ENCODE measurements around the gene UGT3A1.
"Not testable (repeated sequence)": the region's sequence is repeated elsewhere in the genome, so short reads cannot be mapped to it uniquely, and the experiment has no call there.

The UGT3A1 gene, protein sequence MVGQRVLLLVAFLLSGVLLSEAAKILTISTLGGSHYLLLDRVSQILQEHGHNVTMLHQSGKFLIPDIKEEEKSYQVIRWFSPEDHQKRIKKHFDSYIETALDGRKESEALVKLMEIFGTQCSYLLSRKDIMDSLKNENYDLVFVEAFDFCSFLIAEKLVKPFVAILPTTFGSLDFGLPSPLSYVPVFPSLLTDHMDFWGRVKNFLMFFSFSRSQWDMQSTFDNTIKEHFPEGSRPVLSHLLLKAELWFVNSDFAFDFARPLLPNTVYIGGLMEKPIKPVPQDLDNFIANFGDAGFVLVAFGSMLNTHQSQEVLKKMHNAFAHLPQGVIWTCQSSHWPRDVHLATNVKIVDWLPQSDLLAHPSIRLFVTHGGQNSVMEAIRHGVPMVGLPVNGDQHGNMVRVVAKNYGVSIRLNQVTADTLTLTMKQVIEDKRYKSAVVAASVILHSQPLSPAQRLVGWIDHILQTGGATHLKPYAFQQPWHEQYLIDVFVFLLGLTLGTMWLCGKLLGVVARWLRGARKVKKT

DNA sequence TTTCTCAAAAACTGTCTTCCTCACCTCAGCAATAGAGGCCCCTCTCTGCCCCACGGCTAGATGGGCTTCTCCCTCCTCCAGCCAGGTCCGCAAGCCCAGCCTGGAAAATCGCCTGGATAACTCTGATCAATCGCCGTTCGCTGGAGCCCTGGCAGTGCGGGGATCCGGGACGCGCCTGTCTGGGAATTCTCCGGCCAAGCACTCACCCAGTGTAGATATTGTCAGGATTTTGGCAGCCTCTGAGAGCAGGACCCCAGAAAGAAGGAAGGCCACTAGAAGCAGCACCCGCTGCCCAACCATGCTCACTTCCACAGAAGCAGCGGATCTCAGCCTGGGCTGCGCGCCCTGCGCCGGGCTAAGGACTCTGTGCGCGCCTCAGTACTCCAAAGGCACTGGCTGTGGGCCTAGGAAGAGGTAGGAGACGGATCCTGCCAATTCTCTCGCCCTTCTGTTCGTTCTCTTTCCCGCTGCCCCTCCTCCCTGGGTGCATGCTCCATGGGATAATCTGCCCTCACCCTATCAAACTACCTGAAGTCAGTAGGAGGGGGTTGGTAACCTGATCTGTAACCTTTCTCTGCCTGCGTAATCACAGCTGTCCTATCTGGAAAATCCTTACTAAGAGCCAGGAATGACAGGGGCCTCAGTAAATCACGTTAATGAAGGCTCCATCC lies at the start of gene UGT3A1:
Gene UGT3A1, minus strand, starts transcription at position 450 of the 671 bp plus-strand sequence. Its CDS starts 150 bp downstream, at position 300.
- Mint-ChIP-seq H3K27ac (no peak within 1 kb of the TSS), H3K9me3 (no peaks in the 10 kb centered on the region), H3K36me3 (no peaks in the 10 kb centered on the region), H3K4me1 (no peaks in the 10 kb centered on the region), H3K27me3 (peaks cover 13% of the 10 kb centered on the region), H3K4me3 (no peak within 1 kb of the TSS)

DNA sequence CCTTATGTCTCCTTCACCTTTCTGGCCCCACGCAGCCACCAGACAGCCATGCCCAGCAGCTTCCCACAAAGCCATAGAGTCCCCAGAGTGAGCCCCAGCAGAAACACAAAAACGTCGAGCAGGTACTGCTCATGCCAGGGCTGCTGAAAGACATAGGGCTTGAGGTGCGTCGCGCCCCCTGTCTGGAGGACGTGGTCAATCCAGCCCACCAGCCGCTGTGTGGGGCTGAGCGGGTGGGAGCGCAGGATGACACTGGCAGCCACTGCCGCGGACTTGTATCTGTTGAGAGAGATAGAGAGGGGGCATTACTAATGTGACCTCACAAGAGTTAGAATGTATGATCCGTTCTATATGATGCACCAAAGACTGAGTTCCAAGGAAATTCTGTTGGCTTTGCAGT lies 44.5 kb upstream of the UGT3A1 start:
- H3K9me3 Mint-ChIP-seq, result no peaks in the 10 kb centered on the region
- H3K36me3 Mint-ChIP-seq, result no peaks in the 10 kb centered on the region
- no peak overlapping the region for H3K4me3 Mint-ChIP-seq
- H3K4me1 Mint-ChIP-seq, result no peaks in the 10 kb centered on the region
- H3K27me3 Mint-ChIP-seq, result peaks cover 5% of the 10 kb centered on the region
- no peak overlapping the region for H3K27ac Mint-ChIP-seq

DNA sequence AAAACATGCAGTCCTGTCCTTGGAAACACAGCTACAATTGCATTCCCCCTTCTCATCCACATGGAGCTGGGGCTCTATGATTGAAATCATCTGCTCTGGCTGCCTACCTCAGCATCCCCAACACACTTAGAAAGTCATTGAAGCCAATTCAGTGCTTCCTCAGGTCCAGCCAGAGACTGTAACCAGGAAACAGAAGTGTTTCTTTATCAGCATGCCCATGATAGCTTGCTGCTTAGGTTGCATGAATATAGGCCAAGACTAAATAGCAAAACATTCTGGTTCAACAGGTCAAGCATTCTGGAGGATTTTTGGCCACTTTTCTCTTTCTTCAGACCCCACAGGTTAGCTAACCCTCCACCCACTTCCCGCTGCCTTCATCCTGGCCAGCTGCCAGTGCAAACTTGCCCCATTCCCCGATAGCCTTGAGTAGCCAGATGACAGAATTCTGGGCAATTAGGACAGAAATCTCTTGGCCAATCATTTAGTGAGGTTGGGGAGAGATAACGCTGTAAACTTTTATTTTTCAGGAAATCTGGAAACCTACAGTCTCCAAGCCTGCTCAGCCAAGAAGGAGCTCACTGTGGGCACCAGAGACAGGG lies 43.4 kb upstream of the UGT3A1 start:
- not testable (repeated sequence) for H3K9me3 Mint-ChIP-seq, H3K36me3 Mint-ChIP-seq, H3K4me3 Mint-ChIP-seq, H3K4me1 Mint-ChIP-seq, H3K27ac Mint-ChIP-seq, H3K27me3 Mint-ChIP-seq

DNA sequence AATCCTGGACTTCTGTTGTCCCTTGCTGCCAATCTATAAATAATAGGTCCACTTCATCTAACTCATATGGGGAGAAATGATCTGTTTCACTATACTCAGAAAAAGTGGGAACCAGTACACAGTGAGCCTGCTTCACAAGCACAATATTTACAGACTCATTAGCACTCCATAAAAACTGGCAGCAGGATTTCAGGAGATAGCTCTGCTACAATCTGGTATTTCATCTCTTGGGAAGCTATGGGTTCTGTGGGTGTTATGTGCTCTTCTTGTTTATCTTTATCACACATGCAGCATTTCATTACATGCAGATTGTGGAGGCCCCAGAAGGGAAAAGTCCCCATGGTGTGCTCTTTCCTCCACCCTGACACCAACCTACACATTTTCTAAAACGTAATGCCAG lies 42.3 kb upstream of the UGT3A1 start:
- no peak overlapping the region for H3K4me3 Mint-ChIP-seq
- no peaks in the 10 kb centered on the region for H3K9me3 Mint-ChIP-seq
- H3K36me3 Mint-ChIP-seq, result no peaks in the 10 kb centered on the region
- no peak overlapping the region for H3K27ac Mint-ChIP-seq
- peaks cover 5% of the 10 kb centered on the region for H3K27me3 Mint-ChIP-seq
- no peaks in the 10 kb centered on the region for H3K4me1 Mint-ChIP-seq

DNA sequence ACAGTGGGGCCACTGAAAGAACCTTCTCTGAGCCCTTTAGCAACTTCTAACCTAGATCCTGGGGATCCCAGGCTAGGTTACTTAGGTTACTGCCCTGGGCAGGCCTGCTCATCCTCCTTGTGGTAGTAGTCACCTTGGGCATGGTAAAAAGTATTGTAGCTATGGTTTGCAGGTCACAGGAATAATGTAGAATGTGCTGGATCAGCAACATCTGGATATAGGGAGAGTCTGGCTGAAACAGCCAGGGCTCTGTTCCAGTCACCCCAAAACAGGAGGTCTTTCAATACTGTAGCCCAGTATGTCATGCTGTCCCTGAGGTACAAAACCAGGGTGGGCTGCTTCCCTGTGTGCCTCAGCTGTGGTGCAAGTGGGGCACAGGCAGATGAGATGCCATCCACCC lies 41.9 kb upstream of the UGT3A1 start:
- H3K4me1 Mint-ChIP-seq, result no peaks in the 10 kb centered on the region
- H3K27me3 Mint-ChIP-seq, result peaks cover 9% of the 10 kb centered on the region
- no peaks in the 10 kb centered on the region for H3K36me3 Mint-ChIP-seq
- no peak overlapping the region for H3K4me3 Mint-ChIP-seq
- no peak overlapping the region for H3K27ac Mint-ChIP-seq
- H3K9me3 Mint-ChIP-seq, result no peaks in the 10 kb centered on the region

DNA sequence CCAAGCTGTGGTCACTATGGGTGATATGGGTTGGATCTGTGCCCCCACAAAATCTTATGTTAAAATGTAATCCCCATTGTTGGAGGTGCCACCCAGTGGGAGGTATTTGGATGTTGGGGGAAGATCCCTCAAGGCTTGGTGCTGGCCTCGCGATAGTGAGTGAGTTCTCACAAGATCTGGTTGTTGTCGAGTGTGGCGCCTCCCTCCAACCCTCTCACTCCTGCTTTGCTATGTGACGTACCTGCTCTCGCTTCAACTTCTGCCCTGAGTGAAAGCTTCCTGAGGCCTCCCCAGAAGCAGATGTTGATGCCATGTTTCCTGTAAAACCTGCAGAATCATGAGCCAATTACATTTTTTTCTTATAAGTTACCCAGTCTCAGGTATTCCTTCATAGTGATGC lies 40.0 kb upstream of the UGT3A1 start:
- H3K27ac Mint-ChIP-seq, result no peak overlapping the region
- no peak overlapping the region for H3K4me3 Mint-ChIP-seq
- no peaks in the 10 kb centered on the region for H3K36me3 Mint-ChIP-seq
- peaks cover 5% of the 10 kb centered on the region for H3K27me3 Mint-ChIP-seq
- no peaks in the 10 kb centered on the region for H3K9me3 Mint-ChIP-seq
- no peaks in the 10 kb centered on the region for H3K4me1 Mint-ChIP-seq

DNA sequence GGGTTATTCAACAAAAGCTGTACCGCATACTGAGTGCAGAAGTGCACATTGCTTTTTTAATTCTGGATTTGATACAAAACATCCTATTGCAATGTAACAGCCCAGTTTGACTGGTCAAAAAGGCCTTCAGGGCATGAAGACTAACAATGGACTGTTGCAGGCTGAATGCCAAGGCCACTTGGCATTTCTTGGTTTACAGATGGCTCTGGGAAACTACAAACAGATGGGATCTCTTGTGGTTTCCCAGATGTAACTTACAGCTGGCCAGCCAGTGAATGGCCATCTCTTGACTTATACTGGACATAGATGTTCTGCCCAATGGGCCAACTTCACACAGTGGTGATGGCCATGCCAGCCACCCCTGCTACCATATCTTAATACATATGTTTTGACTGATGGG lies 38.7 kb upstream of the UGT3A1 start:
- Mint-ChIP-seq H3K27me3 (peaks cover 5% of the 10 kb centered on the region), H3K9me3 (no peaks in the 10 kb centered on the region), H3K4me1 (no peaks in the 10 kb centered on the region), H3K36me3 (no peaks in the 10 kb centered on the region), H3K4me3 (no peak overlapping the region), H3K27ac (no peak overlapping the region)

DNA sequence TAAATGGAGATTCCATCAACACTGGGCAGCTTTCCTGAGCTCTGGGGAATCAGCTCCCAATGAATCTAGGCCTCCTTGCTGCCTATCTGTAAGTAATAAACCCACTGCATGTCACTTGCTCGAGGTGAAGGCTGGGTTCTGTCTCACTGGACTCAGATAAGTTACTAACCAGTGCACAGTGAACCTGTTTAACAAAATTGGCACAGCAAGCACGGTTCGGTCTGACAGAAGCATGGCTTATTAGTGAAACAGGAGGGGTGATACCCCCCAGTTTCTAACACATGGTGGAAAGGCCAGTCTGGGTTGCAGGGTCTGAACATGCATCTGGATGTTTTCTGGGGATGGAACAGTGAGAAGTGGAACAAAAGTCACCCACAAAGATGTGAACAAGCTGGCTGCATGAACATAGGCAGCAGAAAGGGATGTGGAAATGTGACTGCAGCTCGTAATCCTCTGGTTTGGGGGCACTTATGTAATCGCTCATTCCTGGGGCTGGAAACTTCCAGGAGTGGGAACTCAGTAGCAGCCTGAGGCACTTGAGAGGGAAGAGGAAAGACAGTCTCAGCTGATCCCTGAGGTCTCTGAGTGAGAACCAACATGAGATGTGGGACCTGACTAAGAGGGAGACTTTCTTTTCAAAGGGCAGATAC lies 37.8 kb upstream of the UGT3A1 start:
- peaks cover 7% of the 10 kb centered on the region for H3K9me3 Mint-ChIP-seq
- no peaks in the 10 kb centered on the region for H3K4me1 Mint-ChIP-seq
- no peaks in the 10 kb centered on the region for H3K36me3 Mint-ChIP-seq
- H3K27ac Mint-ChIP-seq, result no peak overlapping the region
- H3K27me3 Mint-ChIP-seq, result peaks cover 8% of the 10 kb centered on the region
- no peak overlapping the region for H3K4me3 Mint-ChIP-seq

DNA sequence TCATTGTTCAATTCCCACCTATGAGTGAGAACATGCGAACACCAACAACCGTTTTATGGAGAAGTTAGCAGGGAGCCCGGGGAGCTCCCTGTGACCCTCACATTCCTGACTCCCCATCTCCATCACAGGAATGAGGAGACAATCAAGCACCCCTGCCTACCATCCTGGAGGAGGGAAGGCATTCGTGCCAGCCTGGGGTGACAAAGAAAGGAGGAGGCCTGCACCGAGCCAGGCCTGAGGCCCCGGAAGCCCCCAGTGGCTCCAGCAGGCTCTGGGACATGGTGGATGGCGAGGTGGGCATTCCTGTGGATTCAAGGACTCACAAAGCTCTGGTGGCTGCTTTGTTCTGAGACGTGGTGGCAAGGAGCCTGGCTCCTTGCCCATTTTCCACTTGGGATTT lies 36.5 kb upstream of the UGT3A1 start:
- Mint-ChIP-seq H3K27me3 (peaks cover 9% of the 10 kb centered on the region), H3K4me3 (no peak overlapping the region), H3K27ac (no peak overlapping the region), H3K9me3 (peaks cover 7% of the 10 kb centered on the region), H3K36me3 (no peaks in the 10 kb centered on the region), H3K4me1 (no peaks in the 10 kb centered on the region)

DNA sequence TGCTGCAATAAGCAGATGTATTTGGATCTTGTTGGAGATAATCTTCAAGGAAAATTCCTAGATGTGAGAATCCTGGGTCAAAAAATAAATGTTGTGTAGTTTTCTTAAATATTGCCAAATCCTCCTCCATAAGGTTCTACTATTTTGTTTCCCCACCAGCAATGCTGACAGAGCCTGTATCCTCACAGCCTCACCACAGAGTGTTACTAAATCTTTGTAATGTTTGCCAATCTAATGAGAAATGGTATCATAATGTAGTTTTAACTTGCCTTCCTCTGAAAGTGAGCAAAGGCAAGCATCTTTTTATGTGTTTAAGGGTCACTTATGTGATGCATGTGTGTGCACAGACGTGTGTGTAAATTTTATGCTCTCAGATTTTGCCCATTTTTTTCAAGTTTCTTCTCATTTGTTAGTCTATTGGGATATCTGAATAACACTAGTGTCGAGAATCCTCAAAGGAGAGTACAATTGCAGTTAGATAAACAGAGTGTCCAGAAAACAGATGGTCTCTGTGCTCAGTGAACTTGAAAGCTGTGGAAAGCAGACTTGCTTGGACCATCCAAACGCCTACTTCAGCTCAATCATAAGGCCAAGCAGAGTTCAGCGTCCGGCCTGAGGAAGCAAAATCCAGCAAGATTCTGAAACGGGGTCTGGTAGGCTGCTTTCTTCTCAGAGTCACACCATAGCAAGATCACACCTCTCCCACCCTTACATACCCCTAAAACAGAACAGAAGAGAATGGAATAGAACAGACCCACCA lies 35.7 kb upstream of the UGT3A1 start:
- H3K9me3 Mint-ChIP-seq, result peaks cover 7% of the 10 kb centered on the region
- no peak overlapping the region for H3K4me3 Mint-ChIP-seq
- H3K36me3 Mint-ChIP-seq, result no peaks in the 10 kb centered on the region
- no peaks in the 10 kb centered on the region for H3K4me1 Mint-ChIP-seq
- peaks cover 12% of the 10 kb centered on the region for H3K27me3 Mint-ChIP-seq
- H3K27ac Mint-ChIP-seq, result no peak overlapping the region

DNA sequence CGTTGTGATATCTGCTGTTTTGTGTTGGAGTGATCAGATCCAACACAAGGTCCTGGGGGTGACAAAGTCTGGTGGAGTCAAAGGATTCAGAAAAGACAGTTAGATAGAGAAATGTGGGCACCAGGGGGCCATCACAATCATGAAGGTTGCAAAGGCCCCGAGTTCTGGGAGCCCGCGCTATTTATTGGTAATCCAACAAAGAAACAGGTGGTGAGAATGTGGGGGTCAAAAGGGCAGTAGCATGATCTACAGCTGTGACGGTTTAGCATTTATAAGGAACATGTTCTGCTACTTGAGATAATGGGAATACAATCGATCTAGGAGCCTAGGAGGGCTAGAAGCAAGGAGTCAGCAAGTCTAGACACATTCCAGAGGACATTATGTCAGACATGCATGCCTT lies 31.1 kb upstream of the UGT3A1 start:
- H3K27ac Mint-ChIP-seq, H3K36me3 Mint-ChIP-seq, H3K4me1 Mint-ChIP-seq, H3K4me3 Mint-ChIP-seq, H3K9me3 Mint-ChIP-seq: not testable (repeated sequence)
- H3K27me3 Mint-ChIP-seq, result peaks cover 13% of the 10 kb centered on the region

DNA sequence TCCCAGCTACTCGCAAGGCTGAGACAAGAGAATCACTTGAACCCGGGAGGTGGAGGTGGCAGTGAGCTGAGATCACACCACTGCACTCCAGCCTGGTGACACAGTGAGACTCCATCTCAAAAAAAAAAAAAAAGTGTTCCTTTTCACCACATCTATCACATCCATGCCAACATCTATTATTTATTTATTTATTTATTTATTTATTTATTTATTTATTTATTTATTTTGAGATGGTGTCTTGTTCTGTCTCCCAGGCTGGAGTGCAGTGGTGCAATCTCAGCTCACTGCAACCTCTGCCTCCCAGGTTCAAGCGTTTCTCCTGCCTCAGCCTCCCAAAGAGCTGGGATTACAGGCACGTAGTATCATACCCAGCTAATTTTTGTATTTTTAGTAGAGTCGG lies 28.4 kb upstream of the UGT3A1 start:
- Mint-ChIP-seq H3K9me3 (peaks cover 12% of the 10 kb centered on the region), H3K27me3 (peaks cover 12% of the 10 kb centered on the region)
- not testable (repeated sequence) for H3K36me3 Mint-ChIP-seq, H3K4me3 Mint-ChIP-seq, H3K27ac Mint-ChIP-seq, H3K4me1 Mint-ChIP-seq

DNA sequence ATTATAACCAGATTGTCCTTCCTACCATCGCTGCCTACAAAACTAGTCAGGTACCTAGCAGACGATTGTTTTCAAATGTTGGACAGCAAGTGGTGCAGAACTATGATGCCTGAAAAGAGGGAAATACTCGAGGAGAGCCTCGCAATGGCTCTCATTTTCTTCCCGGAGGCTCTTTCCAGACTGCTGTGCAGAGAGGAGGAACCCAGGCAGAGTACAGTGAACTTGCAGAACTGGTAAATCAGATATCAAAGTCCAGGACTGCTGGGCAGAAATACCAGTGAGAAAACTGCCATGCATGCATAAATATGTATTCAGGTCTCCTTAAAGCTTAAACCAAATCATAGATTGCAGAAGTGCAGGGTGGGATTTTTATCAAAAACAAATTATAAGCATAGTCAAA lies 26.4 kb upstream of the UGT3A1 start:
- Mint-ChIP-seq H3K27me3 (peaks cover 9% of the 10 kb centered on the region), H3K4me3 (no peak overlapping the region), H3K36me3 (peaks cover 4% of the 10 kb centered on the region), H3K4me1 (no peaks in the 10 kb centered on the region), H3K27ac (no peak overlapping the region), H3K9me3 (peaks cover 18% of the 10 kb centered on the region)

DNA sequence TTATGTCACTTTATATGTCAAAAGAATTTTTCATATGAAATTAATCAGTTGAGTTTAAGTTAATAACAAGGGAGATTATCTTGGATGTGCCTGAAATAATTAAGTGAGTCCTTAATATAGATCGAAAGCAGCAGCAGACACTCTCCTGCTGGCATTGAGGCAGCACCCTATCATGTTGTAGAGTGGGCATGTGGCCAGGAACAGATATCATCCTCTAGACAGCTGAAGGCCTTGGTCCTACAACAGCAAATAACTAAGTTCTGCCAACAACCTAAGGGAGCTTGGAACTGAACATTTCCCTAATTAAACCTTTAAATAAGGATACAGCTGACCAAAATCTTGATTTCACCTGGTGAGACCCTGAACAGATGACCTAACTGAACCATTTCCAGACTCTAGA lies 25.8 kb upstream of the UGT3A1 start:
- Mint-ChIP-seq H3K9me3 (peaks cover 22% of the 10 kb centered on the region), H3K36me3 (peaks cover 4% of the 10 kb centered on the region), H3K4me3 (no peak overlapping the region), H3K4me1 (no peaks in the 10 kb centered on the region), H3K27me3 (peaks cover 8% of the 10 kb centered on the region), H3K27ac (no peak overlapping the region)

DNA sequence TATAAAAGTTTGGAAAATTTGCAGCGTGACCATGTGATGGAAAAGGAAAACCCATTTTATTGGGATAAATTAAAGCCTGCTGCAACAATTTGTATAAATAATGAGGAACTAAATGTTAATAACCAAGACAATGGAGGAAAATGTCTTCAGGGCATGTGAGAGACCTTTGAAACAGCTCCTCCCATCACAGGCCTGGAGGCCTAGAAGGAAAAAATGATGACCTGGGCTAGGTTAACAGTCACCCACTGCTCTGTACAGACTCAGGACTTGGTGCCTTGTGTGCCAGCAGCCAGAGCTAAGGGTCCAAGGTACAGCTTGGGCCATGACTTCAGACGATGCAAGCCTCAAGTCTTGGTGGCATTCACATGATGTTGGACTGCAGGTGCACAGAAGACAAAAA lies 22.0 kb upstream of the UGT3A1 start:
- Mint-ChIP-seq H3K9me3 (peaks cover 28% of the 10 kb centered on the region), H3K27me3 (no peaks in the 10 kb centered on the region), H3K27ac (no peak overlapping the region), H3K4me3 (no peak overlapping the region), H3K4me1 (no peaks in the 10 kb centered on the region), H3K36me3 (peaks cover 4% of the 10 kb centered on the region)

Data from activated naive CD4-positive, alpha-beta T cell treated with anti-CD3 and anti-CD28 coated beads, Interleukin-2, amount 50 U/mL, for 24 hours (primary cell).